Mesothelial cell of epicardium (in vitro differentiated cells): ENCODE results near the gene DNAJB6. TPM values are rescaled to one million over a fixed set of nuclear protein-coding genes. Genes with fewer than 3 reads are reported as not detected.

Experiments
- DNase-seq, 2 experiments: peaks; one replicate each; pipeline ENCODE4 v3.0.0; 2021; ENCODE audit warnings: low spot score in 2 of 2; ENCODE audit not compliant: unreplicated experiment in 2 of 2
- H3K27ac Mint-ChIP-seq: 2 replicates; pipeline ENCODE4 v1.8.0; 2021; ENCODE audit warnings: mixed read lengths
- H3K27me3 Mint-ChIP-seq: 2 replicates; pipeline ENCODE4 v1.8.0; 2021; ENCODE audit warnings: low read depth, mixed read lengths
- H3K36me3 Mint-ChIP-seq: 2 replicates; pipeline ENCODE4 v1.8.0; 2021; ENCODE audit warnings: mixed read lengths
- H3K4me1 Mint-ChIP-seq: 2 replicates; pipeline ENCODE4 v1.8.0; 2021; ENCODE audit warnings: mixed read lengths
- H3K4me3 Mint-ChIP-seq: 2 replicates; pipeline ENCODE4 v1.8.0; 2021; ENCODE audit warnings: mild to moderate bottlenecking, moderate library complexity, mixed read lengths
- H3K9me3 Mint-ChIP-seq: 2 replicates; pipeline ENCODE4 v1.8.0; 2021; ENCODE audit warnings: mixed read lengths
- CTCF ChIP-seq: fragments of 200-600 bp; sonication (generic); IDR thresholded peaks from one replicate; pipeline ENCODE4 v1.5.0; 2021; ENCODE audit warnings: antibody characterized with exemption; ENCODE audit not compliant: unreplicated experiment
- total RNA-seq: library from RNA; stranded (reverse); gene quantifications from 3 replicates; pipeline ENCODE4 v1.2.1, GENCODE V29; 2021

DNAJB6 gene
- 104 to 115 TPM (median 110 TPM) in 3 replicates for total RNA-seq

- peak within 1 kb of the TSS; percentile 99 for H3K27ac Mint-ChIP-seq
- DNase-seq, result peak; percentile 92 to 98
- no peaks in the 10 kb centered on the region for H3K36me3 Mint-ChIP-seq
- no peak for TF ChIP-seq CTCF
- H3K27me3 Mint-ChIP-seq, result peaks cover 2% of the 10 kb centered on the region
- H3K4me1 Mint-ChIP-seq, result peaks cover 25% of the 10 kb centered on the region
- H3K9me3 Mint-ChIP-seq, result no peaks in the 10 kb centered on the region
- peak within 1 kb of the TSS; percentile 94 for H3K4me3 Mint-ChIP-seq
Observed at GRCh38 chr7:157336383-157337315, at the start of gene DNAJB6. Gene DNAJB6, plus strand, starts transcription at chr7:157337004. Its CDS starts 21,569 bp downstream, at chr7:157358573.

GRCh38 chr7:157291404-157292080, 45.3 kb upstream of the DNAJB6 start:
- no peaks in the 10 kb centered on the region for H3K27me3 Mint-ChIP-seq
- no peaks in the 10 kb centered on the region for H3K36me3 Mint-ChIP-seq
- no peak overlapping the region for H3K27ac Mint-ChIP-seq
- H3K9me3 Mint-ChIP-seq, result no peaks in the 10 kb centered on the region
- H3K4me1 Mint-ChIP-seq, result no peaks in the 10 kb centered on the region
- TF ChIP-seq CTCF, result no peak
- DNase-seq, result no peak
- no peak overlapping the region for H3K4me3 Mint-ChIP-seq

GRCh38 chr7:157292258-157292657, 44.5 kb upstream of the DNAJB6 start:
- no peak for TF ChIP-seq CTCF
- no peak for DNase-seq
- Mint-ChIP-seq H3K27me3 (no peaks in the 10 kb centered on the region), H3K4me3 (no peak overlapping the region), H3K9me3 (no peaks in the 10 kb centered on the region), H3K27ac (no peak overlapping the region), H3K36me3 (no peaks in the 10 kb centered on the region), H3K4me1 (no peaks in the 10 kb centered on the region)

GRCh38 chr7:157292770-157293412, 43.9 kb upstream of the DNAJB6 start:
- TF ChIP-seq CTCF, result no peak
- H3K36me3 Mint-ChIP-seq, result no peaks in the 10 kb centered on the region
- no peak overlapping the region for H3K27ac Mint-ChIP-seq
- H3K27me3 Mint-ChIP-seq, result no peaks in the 10 kb centered on the region
- H3K4me3 Mint-ChIP-seq, result no peak overlapping the region
- H3K9me3 Mint-ChIP-seq, result no peaks in the 10 kb centered on the region
- no peak for DNase-seq
- H3K4me1 Mint-ChIP-seq, result no peaks in the 10 kb centered on the region

- no peak for TF ChIP-seq CTCF
- no peaks in the 10 kb centered on the region for H3K36me3 Mint-ChIP-seq
- no peak overlapping the region for H3K27ac Mint-ChIP-seq
- H3K4me3 Mint-ChIP-seq, result no peak overlapping the region
- H3K27me3 Mint-ChIP-seq, result no peaks in the 10 kb centered on the region
- DNase-seq, result no peak
- H3K4me1 Mint-ChIP-seq, result no peaks in the 10 kb centered on the region
- H3K9me3 Mint-ChIP-seq, result no peaks in the 10 kb centered on the region
Observed at GRCh38 chr7:157293413-157293788, 43.4 kb upstream of the DNAJB6 start.
